A673 (cell line): ENCODE data around the gene IWS1. TPM values are rescaled to one million over a fixed set of nuclear protein-coding genes. Genes with fewer than 3 reads are reported as not detected.
"Not testable (repeated sequence)": the region's sequence is repeated elsewhere in the genome, so short reads cannot be mapped to it uniquely, and the experiment has no call there.

ENCODE experiments used
- BruUV-seq: library from RNA; stranded (reverse); fragments of 400-500 nt; replicated peaks from 2 replicates; lab custom pipeline; 2021; lab: Mats Ljungman, UMichigan
- CTCF ChIA-PET: fragments of 300-600 bp; sonication (Branson Sonifier 250); formaldehyde crosslinking; loops from one replicate; lab custom pipeline; 2022; ENCODE audit warnings: antibody characterized with exemption; lab: Charles Lee
- POLR2A ChIA-PET: fragments of 300-600 bp; sonication (Branson Sonifier 250); formaldehyde crosslinking; loops from one replicate; lab custom pipeline; 2022; ENCODE audit warnings: antibody characterized with exemption; ENCODE audit not compliant: low non-redundant PET; lab: Charles Lee
- DNase-seq: peaks from one replicate; pipeline ENCODE4 v3.0.0-alpha.2; 2015; ENCODE audit warnings: low spot score
- H3K27ac ChIP-seq: fragments of 200-600 bp; sonication (generic); 2 replicates; pipeline ENCODE4 v1.5.1; 2016; ENCODE audit warnings: mixed run types, low read depth, mild to moderate bottlenecking, mixed read lengths, antibody characterized with exemption, low read length; ENCODE audit not compliant: poor library complexity, severe bottlenecking
- H3K27me3 ChIP-seq: fragments of 200-600 bp; sonication (generic); replicated peaks from 2 replicates; pipeline ENCODE4 v1.6.1; 2017; ENCODE audit warnings: mixed run types, low read depth, mild to moderate bottlenecking, mixed read lengths, antibody characterized with exemption, low read length; ENCODE audit not compliant: insufficient read depth, poor library complexity
- H3K36me3 ChIP-seq: fragments of 200-600 bp; sonication (generic); 2 replicates; pipeline ENCODE4 v1.6.1; 2016; ENCODE audit warnings: mixed run types, mild to moderate bottlenecking, mixed read lengths, antibody characterized with exemption, low read length; ENCODE audit not compliant: insufficient read depth, poor library complexity, severe bottlenecking
- H3K4me1 ChIP-seq: fragments of 200-600 bp; sonication (generic); 2 replicates; pipeline ENCODE4 v1.6.1; 2017; ENCODE audit warnings: mixed run types, mild to moderate bottlenecking, mixed read lengths, antibody characterized with exemption, low read length; ENCODE audit not compliant: insufficient read depth, poor library complexity, severe bottlenecking
- H3K4me3 ChIP-seq: fragments of 200-600 bp; sonication (generic); 2 replicates; pipeline ENCODE4 v1.5.1; 2016; ENCODE audit warnings: low read depth, mixed run types, mild to moderate bottlenecking, mixed read lengths, low read length; ENCODE audit not compliant: poor library complexity, severe bottlenecking
- H3K9me3 ChIP-seq: fragments of 200-600 bp; sonication (generic); 2 replicates; pipeline ENCODE4 v1.6.1; 2016; ENCODE audit warnings: mixed run types, low read depth, mild to moderate bottlenecking, mixed read lengths, antibody characterized with exemption, low read length; ENCODE audit not compliant: poor library complexity, severe bottlenecking
- CTCF ChIP-seq: fragments of 300-800, 200-600 bp; sonication (generic); conservative IDR thresholded peaks from 2 replicates; pipeline ENCODE4 v1.5.1; 2017; ENCODE audit warnings: low read depth, mild to moderate bottlenecking, antibody characterized with exemption, low read length, moderate library complexity, mixed read lengths
- EZH2 ChIP-seq: fragments of 200-600 bp; sonication (generic); IDR thresholded peaks from 2 replicates; pipeline ENCODE4 v1.6.1; 2017; ENCODE audit warnings: borderline replicate concordance, low read depth, mild to moderate bottlenecking, mixed read lengths, antibody characterized with exemption, low read length; ENCODE audit not compliant: poor library complexity, severe bottlenecking
- intact Hi-C: fragments of 100-400 bp; cut with micrococcal nuclease; formaldehyde crosslinking; loops from one replicate; pipeline ENCODE4 v1.10.0; 2022; ENCODE audit not compliant: unreplicated experiment
- total RNA-seq: library from RNA; stranded (reverse); gene quantifications from 2 replicates; pipeline ENCODE4 v1.2.3, GENCODE V29; 2021

IWS1 gene
- total RNA-seq, 1 experiment from 2014 or later, result 67.2 TPM

- Histone ChIP-seq H3K27me3 (no peaks in the 10 kb centered on the region), H3K4me3 (no peak overlapping the region), H3K27ac (no peak overlapping the region), H3K9me3 (no peaks in the 10 kb centered on the region), H3K36me3 (no peaks in the 10 kb centered on the region), H3K4me1 (peaks cover 22% of the 10 kb centered on the region)
- TF ChIP-seq CTCF (peak; percentile 63), EZH2 (no peak)
- ChIA-PET POLR2A (no interaction called here), CTCF (interaction anchor here (1.4 to 1.5 kb wide), 2 partner anchors 25 to 129 kb away, joined by 3 to 7 read pairs; no protein-coding TSS in a partner anchor)
- intact Hi-C loops, result no loop called here
- peak; percentile 42 for DNase-seq
- BruUV-seq, result no TSS peak
These were observed 72.7 kb downstream of the IWS1 start for GRCh38 chr2:127453392-127454171.

GRCh38 chr2:127453013-127453391 is 73.3 kb downstream of the IWS1 start:
- Histone ChIP-seq H3K27me3 (no peaks in the 10 kb centered on the region), H3K9me3 (no peaks in the 10 kb centered on the region), H3K36me3 (no peaks in the 10 kb centered on the region), H3K4me1 (peaks cover 22% of the 10 kb centered on the region), H3K27ac (no peak overlapping the region), H3K4me3 (no peak overlapping the region)
- intact Hi-C loops, result no loop called here
- POLR2A ChIA-PET, result no interaction called here
- CTCF ChIA-PET, result interaction anchor here (1.4 kb wide), 1 partner anchor 129 kb away, joined by 7 read pairs; no protein-coding TSS in a partner anchor
- no peak for DNase-seq
- BruUV-seq, result no TSS peak
- TF ChIP-seq CTCF, result no peak
- TF ChIP-seq EZH2, result no peak

GRCh38 chr2:127452423-127452822 is 73.9 kb downstream of the IWS1 start:
- H3K4me3 ChIP-seq, H3K36me3 ChIP-seq, BruUV-seq, H3K27me3 ChIP-seq, CTCF ChIA-PET, H3K27ac ChIP-seq, H3K9me3 ChIP-seq, DNase-seq, intact Hi-C loops, POLR2A ChIA-PET: not testable (repeated sequence)
- H3K4me1 ChIP-seq, result peaks cover 22% of the 10 kb centered on the region
